PFSK-1 (cell line): ENCODE results near the gene PGF.

Source experiments
- FOXP2 ChIP-seq: optimal IDR thresholded peaks from 2 replicates; pipeline ENCODE3; 2011; ENCODE audit warnings: borderline replicate concordance, control low read depth, inconsistent platforms; ENCODE audit not compliant: insufficient read depth; ENCODE audit errors: extremely low read length, extremely low read depth
- POLR2AphosphoS5 ChIP-seq: IDR thresholded peaks from 2 replicates; pipeline ENCODE4 v1.6.1; 2012; ENCODE audit warnings: low read depth, mild to moderate bottlenecking, control low read depth, low read length, moderate library complexity
- SIN3A ChIP-seq: IDR thresholded peaks from 2 replicates; pipeline ENCODE4 v1.6.1; 2012; ENCODE audit warnings: mild to moderate bottlenecking, low read length, moderate library complexity, borderline replicate concordance; ENCODE audit not compliant: insufficient read depth
- TAF1 ChIP-seq: IDR thresholded peaks from 2 replicates; pipeline ENCODE4 v1.6.1; 2012; ENCODE audit warnings: low read length, control low read depth, borderline replicate concordance; ENCODE audit not compliant: insufficient read depth
- TF ChIP-seq, protein P1 (sequence below), 2 experiments: IDR thresholded peaks; 2 replicates each; pipeline versions ENCODE4 v1.6.1 to v1.8.0; 2011 to 2012; ENCODE audit warnings: low read depth in 2 of 2, low read length in 2 of 2, control low read depth in 1 of 2, inconsistent platforms in 1 of 2, mild to moderate bottlenecking in 1 of 2, moderate library complexity in 1 of 2; ENCODE audit not compliant: insufficient read depth in 1 of 2

The PGF gene

DNA sequence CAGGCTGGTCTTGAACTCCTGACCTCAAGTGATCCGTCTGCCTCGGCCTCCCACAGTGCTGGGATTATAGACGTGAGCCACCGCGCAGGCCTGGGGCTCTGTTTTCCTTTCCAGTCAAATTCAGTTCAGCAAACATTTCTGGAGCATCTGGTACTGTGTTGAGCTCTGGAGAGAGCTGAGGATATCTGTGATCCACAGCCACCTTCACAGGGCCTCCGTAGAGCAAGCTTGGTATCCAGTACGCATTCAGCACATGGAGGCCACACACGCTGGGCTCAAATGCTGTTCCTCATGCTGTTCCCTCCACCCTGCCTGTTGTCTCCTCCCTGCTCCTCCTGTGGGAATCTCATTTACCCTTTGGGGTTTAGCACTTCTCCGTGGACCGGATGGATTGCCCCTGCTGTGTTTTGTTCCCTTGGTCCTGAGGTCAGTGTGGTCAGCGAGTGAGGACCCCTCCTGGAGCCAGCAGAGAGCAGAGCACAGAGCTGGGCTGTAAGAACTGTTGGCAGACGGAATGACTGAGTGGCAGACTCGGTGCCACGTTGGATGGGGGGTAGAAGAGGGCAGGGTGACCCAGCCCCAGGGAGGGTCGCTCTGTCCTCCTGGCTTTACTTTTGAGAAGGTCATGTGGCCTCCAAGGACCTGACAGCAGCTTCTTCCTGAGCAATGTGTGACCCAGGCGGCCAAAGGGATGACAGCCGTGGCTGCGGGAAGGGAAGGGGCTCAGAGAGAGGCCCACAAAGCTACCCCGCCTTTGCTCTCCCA, 33.2 kb downstream of the PGF start:
- TF ChIP-seq FOXP2: no peak
- TF ChIP-seq TAF1: no peak
- no peak for TF ChIP-seq POLR2AphosphoS5
- TF ChIP-seq, protein P1, sequence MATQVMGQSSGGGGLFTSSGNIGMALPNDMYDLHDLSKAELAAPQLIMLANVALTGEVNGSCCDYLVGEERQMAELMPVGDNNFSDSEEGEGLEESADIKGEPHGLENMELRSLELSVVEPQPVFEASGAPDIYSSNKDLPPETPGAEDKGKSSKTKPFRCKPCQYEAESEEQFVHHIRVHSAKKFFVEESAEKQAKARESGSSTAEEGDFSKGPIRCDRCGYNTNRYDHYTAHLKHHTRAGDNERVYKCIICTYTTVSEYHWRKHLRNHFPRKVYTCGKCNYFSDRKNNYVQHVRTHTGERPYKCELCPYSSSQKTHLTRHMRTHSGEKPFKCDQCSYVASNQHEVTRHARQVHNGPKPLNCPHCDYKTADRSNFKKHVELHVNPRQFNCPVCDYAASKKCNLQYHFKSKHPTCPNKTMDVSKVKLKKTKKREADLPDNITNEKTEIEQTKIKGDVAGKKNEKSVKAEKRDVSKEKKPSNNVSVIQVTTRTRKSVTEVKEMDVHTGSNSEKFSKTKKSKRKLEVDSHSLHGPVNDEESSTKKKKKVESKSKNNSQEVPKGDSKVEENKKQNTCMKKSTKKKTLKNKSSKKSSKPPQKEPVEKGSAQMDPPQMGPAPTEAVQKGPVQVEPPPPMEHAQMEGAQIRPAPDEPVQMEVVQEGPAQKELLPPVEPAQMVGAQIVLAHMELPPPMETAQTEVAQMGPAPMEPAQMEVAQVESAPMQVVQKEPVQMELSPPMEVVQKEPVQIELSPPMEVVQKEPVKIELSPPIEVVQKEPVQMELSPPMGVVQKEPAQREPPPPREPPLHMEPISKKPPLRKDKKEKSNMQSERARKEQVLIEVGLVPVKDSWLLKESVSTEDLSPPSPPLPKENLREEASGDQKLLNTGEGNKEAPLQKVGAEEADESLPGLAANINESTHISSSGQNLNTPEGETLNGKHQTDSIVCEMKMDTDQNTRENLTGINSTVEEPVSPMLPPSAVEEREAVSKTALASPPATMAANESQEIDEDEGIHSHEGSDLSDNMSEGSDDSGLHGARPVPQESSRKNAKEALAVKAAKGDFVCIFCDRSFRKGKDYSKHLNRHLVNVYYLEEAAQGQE (IDR thresholded peaks at IDR 0.05; ENCODE audit: insufficient read depth in 1 of 2, low read depth in 2 of 2, low read length in 2 of 2): no peak
- no peak for TF ChIP-seq SIN3A

GRCh38 chr14:74921053-74921620, 34.3 kb downstream of the PGF start:
- no peak for TF ChIP-seq SIN3A
- no peak for TF ChIP-seq POLR2AphosphoS5
- TF ChIP-seq, protein P1 (IDR thresholded peaks at IDR 0.05; ENCODE audit: insufficient read depth in 1 of 2, low read depth in 2 of 2, low read length in 2 of 2): no peak
- no peak for TF ChIP-seq TAF1
- TF ChIP-seq FOXP2: no peak

DNA sequence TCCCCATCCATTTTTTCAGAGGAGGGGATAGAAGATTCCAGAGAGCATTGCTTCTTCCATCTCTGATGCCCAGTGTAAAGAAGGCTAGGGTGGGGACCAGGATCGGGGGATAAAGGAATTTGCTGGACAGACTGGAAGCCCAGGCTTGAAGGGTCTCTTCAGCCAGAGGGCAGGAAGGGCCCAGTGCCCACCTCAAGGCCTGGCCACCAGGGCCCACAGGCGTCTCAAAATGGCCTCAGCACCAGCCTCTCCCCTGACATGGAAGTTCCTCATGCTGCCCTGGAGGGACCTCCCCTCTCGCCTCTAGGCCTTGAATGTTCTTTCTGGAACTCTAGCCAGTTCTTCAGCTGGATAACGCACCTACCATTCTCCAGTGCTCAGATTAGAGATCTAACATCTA, 35.1 kb downstream of the PGF start:
- TF ChIP-seq POLR2AphosphoS5 (no peak), TAF1 (no peak), FOXP2 (no peak), SIN3A (no peak)
- TF ChIP-seq, protein P1 (IDR thresholded peaks at IDR 0.05; ENCODE audit: insufficient read depth in 1 of 2, low read depth in 2 of 2, low read length in 2 of 2): no peak

- TF ChIP-seq FOXP2 (no peak), SIN3A (no peak), POLR2AphosphoS5 (no peak), TAF1 (no peak)
- TF ChIP-seq, protein P1 (IDR thresholded peaks at IDR 0.05; ENCODE audit: insufficient read depth in 1 of 2, low read depth in 2 of 2, low read length in 2 of 2): no peak
Observed at GRCh38 chr14:74919421-74920165, 35.8 kb downstream of the PGF start.
